Natural killer cell treated with Interleukin-12 subunit alpha and Interleukin-12 subunit beta and Interleukin-15 and Interleukin-18, amount 100 ng/mL, for 72 hours (primary cell): Measurements from ENCODE around the gene JPH3. TPM values are rescaled to one million over a fixed set of nuclear protein-coding genes. Genes with fewer than 3 reads are reported as not detected.

ENCODE experiments used
- ATAC-seq, 2 donors: fragments of 150-1000 bp; cut with Tn5 transposase in 1 of 2; sonication (Bioruptor Pico), chemical (Tn5 transposase) in 1 of 2; 2 replicates each; pipeline ENCODE4 v1.10.0; 2021
- DNase-seq: peaks from one replicate; pipeline ENCODE4 v3.0.0; 2022; ENCODE audit warnings: low spot score
- H3K27ac Mint-ChIP-seq, 2 donors: 1 replicate in 1 of 2; 2 replicates in 1 of 2; pipeline ENCODE4 v1.8.0; 2022; ENCODE audit warnings: mixed read lengths in 2 of 2, mild to moderate bottlenecking in 1 of 2, moderate library complexity in 1 of 2
- H3K27me3 Mint-ChIP-seq, 2 donors: 1 replicate in 1 of 2; 2 replicates in 1 of 2; pipeline ENCODE4 v1.8.0; 2022; ENCODE audit warnings: mixed read lengths in 2 of 2
- H3K36me3 Mint-ChIP-seq: one replicate; pipeline ENCODE4 v1.8.0; 2022; ENCODE audit warnings: mixed read lengths
- H3K4me1 Mint-ChIP-seq, 2 donors: 1 replicate in 1 of 2; 2 replicates in 1 of 2; pipeline ENCODE4 v1.8.0; 2022; ENCODE audit warnings: low read depth in 2 of 2, mixed read lengths in 2 of 2, mild to moderate bottlenecking in 1 of 2
- H3K4me3 Mint-ChIP-seq: one replicate; pipeline ENCODE4 v1.8.0; 2022; ENCODE audit warnings: mixed read lengths
- H3K9me3 Mint-ChIP-seq: 2 replicates; pipeline ENCODE4 v1.8.0; 2022; ENCODE audit warnings: mixed read lengths
- total RNA-seq, 2 donors: library from RNA; stranded (reverse); gene quantifications; one replicate each; pipeline ENCODE4 v1.2.3, GENCODE V29; 2022

The JPH3 gene
- total RNA-seq, 2 donors from 2014 or later: not detected

GRCh38 chr16:87648698-87649487, 46.6 kb downstream of the JPH3 start:
- DNase-seq (no peak), ATAC-seq (no peak)
- no peaks in the 10 kb centered on the region for H3K9me3 Mint-ChIP-seq
- H3K36me3 Mint-ChIP-seq: no peaks in the 10 kb centered on the region
- no peak overlapping the region for H3K4me3 Mint-ChIP-seq
- H3K27me3 Mint-ChIP-seq: peaks cover 7 to 13% of the 10 kb centered on the region in 2 donors
- H3K4me1 Mint-ChIP-seq: peaks cover 0 to 8% of the 10 kb centered on the region in 2 donors
- H3K27ac Mint-ChIP-seq: no peak overlapping the region

GRCh38 chr16:87652386-87652785, 50.1 kb downstream of the JPH3 start:
- no peak for ATAC-seq
- no peak for DNase-seq
- Mint-ChIP-seq H3K9me3 (no peaks in the 10 kb centered on the region), H3K27ac (no peak overlapping the region), H3K4me3 (no peak overlapping the region), H3K36me3 (no peaks in the 10 kb centered on the region), H3K4me1 (peaks cover 0 to 8% of the 10 kb centered on the region in 2 donors), H3K27me3 (peaks cover 7 to 13% of the 10 kb centered on the region in 2 donors)

- ATAC-seq (peak in 1 of 2 donors; percentile 4), DNase-seq (no peak)
- H3K4me1 Mint-ChIP-seq: peaks cover 0 to 8% of the 10 kb centered on the region in 2 donors
- peaks cover 7 to 13% of the 10 kb centered on the region in 2 donors for H3K27me3 Mint-ChIP-seq
- no peak overlapping the region for H3K27ac Mint-ChIP-seq
- no peaks in the 10 kb centered on the region for H3K36me3 Mint-ChIP-seq
- H3K9me3 Mint-ChIP-seq: no peaks in the 10 kb centered on the region
- no peak overlapping the region for H3K4me3 Mint-ChIP-seq
These were observed 50.5 kb downstream of the JPH3 start for GRCh38 chr16:87652799-87653198.

GRCh38 chr16:87653234-87653633, 50.9 kb downstream of the JPH3 start:
- ATAC-seq: no peak

GRCh38 chr16:87654826-87655225, 52.5 kb downstream of the JPH3 start:
- Mint-ChIP-seq H3K9me3 (no peaks in the 10 kb centered on the region), H3K4me3 (no peak overlapping the region), H3K27ac (no peak overlapping the region)

More at GRCh38 chr16:87653234-87653633, 50.9 kb downstream of the JPH3 start:
- Mint-ChIP-seq H3K36me3 (no peaks in the 10 kb centered on the region), H3K27me3 (peaks cover 7 to 10% of the 10 kb centered on the region in 2 donors), H3K4me3 (no peak overlapping the region), H3K4me1 (peaks cover 0 to 4% of the 10 kb centered on the region in 2 donors), H3K27ac (no peak overlapping the region), H3K9me3 (no peaks in the 10 kb centered on the region)
- no peak for DNase-seq

GRCh38 chr16:87656328-87656727, 54.0 kb downstream of the JPH3 start:
- H3K4me1 Mint-ChIP-seq: peaks cover 0 to 4% of the 10 kb centered on the region in 2 donors

More at GRCh38 chr16:87654826-87655225, 52.5 kb downstream of the JPH3 start:
- no peaks in the 10 kb centered on the region for H3K36me3 Mint-ChIP-seq
- DNase-seq: no peak
- H3K4me1 Mint-ChIP-seq: peaks cover 0 to 3% of the 10 kb centered on the region in 2 donors
- ATAC-seq: no peak
- peaks cover 7 to 12% of the 10 kb centered on the region in 2 donors for H3K27me3 Mint-ChIP-seq

GRCh38 chr16:87657621-87658192, 55.4 kb downstream of the JPH3 start:
- ATAC-seq: no peak
- H3K27ac Mint-ChIP-seq: no peak overlapping the region
- peaks cover 0 to 7% of the 10 kb centered on the region in 2 donors for H3K4me1 Mint-ChIP-seq
- no peak overlapping the region for H3K4me3 Mint-ChIP-seq
- peaks cover 0 to 10% of the 10 kb centered on the region in 2 donors for H3K27me3 Mint-ChIP-seq
- no peak for DNase-seq
- no peaks in the 10 kb centered on the region for H3K36me3 Mint-ChIP-seq
- H3K9me3 Mint-ChIP-seq: no peaks in the 10 kb centered on the region

More at GRCh38 chr16:87656328-87656727, 54.0 kb downstream of the JPH3 start:
- H3K27me3 Mint-ChIP-seq: peaks cover 0 to 11% of the 10 kb centered on the region in 2 donors
- H3K9me3 Mint-ChIP-seq: no peaks in the 10 kb centered on the region
- H3K4me3 Mint-ChIP-seq: no peak overlapping the region
- ATAC-seq: no peak
- H3K27ac Mint-ChIP-seq: no peak overlapping the region
- DNase-seq: no peak
- no peaks in the 10 kb centered on the region for H3K36me3 Mint-ChIP-seq

- Mint-ChIP-seq H3K36me3 (no peaks in the 10 kb centered on the region), H3K27me3 (peaks cover 0 to 12% of the 10 kb centered on the region in 2 donors), H3K9me3 (no peaks in the 10 kb centered on the region), H3K27ac (no peak overlapping the region), H3K4me1 (peaks cover 0 to 7% of the 10 kb centered on the region in 2 donors), H3K4me3 (no peak overlapping the region)
- ATAC-seq (no peak), DNase-seq (no peak)
These were observed 56.4 kb downstream of the JPH3 start for GRCh38 chr16:87658564-87659225.

- Mint-ChIP-seq H3K4me1 (peaks cover 0 to 7% of the 10 kb centered on the region in 2 donors), H3K36me3 (no peaks in the 10 kb centered on the region), H3K4me3 (no peak overlapping the region), H3K9me3 (no peaks in the 10 kb centered on the region), H3K27ac (no peak overlapping the region), H3K27me3 (peaks cover 0 to 13% of the 10 kb centered on the region in 2 donors)
- ATAC-seq (peak; percentile 59 to 79), DNase-seq (no peak)
These were observed 59.3 kb downstream of the JPH3 start for GRCh38 chr16:87661561-87661960.

GRCh38 chr16:87662254-87663204, 60.2 kb downstream of the JPH3 start:
- no peaks in the 10 kb centered on the region for H3K36me3 Mint-ChIP-seq
- H3K9me3 Mint-ChIP-seq: no peaks in the 10 kb centered on the region
- no peak for DNase-seq
- no peak overlapping the region for H3K4me3 Mint-ChIP-seq
- no peak for ATAC-seq
- no peak overlapping the region for H3K27ac Mint-ChIP-seq
- H3K4me1 Mint-ChIP-seq: peaks cover 0 to 7% of the 10 kb centered on the region in 2 donors
- H3K27me3 Mint-ChIP-seq: peaks cover 0 to 13% of the 10 kb centered on the region in 2 donors

GRCh38 chr16:87664792-87665191, 62.5 kb downstream of the JPH3 start:
- no peak overlapping the region for H3K27ac Mint-ChIP-seq
- H3K4me3 Mint-ChIP-seq: no peak overlapping the region
- no peak for ATAC-seq
- DNase-seq: no peak
- H3K27me3 Mint-ChIP-seq: peaks cover 0 to 12% of the 10 kb centered on the region in 2 donors
- H3K9me3 Mint-ChIP-seq: no peaks in the 10 kb centered on the region
- H3K36me3 Mint-ChIP-seq: no peaks in the 10 kb centered on the region
- peaks cover 0 to 7% of the 10 kb centered on the region in 2 donors for H3K4me1 Mint-ChIP-seq

GRCh38 chr16:87665193-87665592, 62.9 kb downstream of the JPH3 start:
- Mint-ChIP-seq H3K9me3 (no peaks in the 10 kb centered on the region), H3K36me3 (no peaks in the 10 kb centered on the region), H3K4me3 (no peak overlapping the region), H3K27me3 (peaks cover 0 to 12% of the 10 kb centered on the region in 2 donors), H3K4me1 (peaks cover 0 to 7% of the 10 kb centered on the region in 2 donors), H3K27ac (no peak overlapping the region)
- ATAC-seq (no peak), DNase-seq (no peak)

GRCh38 chr16:87666919-87667318, 64.6 kb downstream of the JPH3 start:
- DNase-seq (no peak), ATAC-seq (no peak)
- H3K9me3 Mint-ChIP-seq: no peaks in the 10 kb centered on the region
- H3K4me3 Mint-ChIP-seq: no peak overlapping the region
- peaks cover 0 to under 1% of the 10 kb centered on the region in 2 donors for H3K4me1 Mint-ChIP-seq
- no peaks in the 10 kb centered on the region for H3K36me3 Mint-ChIP-seq
- no peak overlapping the region for H3K27ac Mint-ChIP-seq
- H3K27me3 Mint-ChIP-seq: peaks cover 0 to 6% of the 10 kb centered on the region in 2 donors
